CD4-positive, alpha-beta T cell (primary cell): ENCODE data around the gene ALAS1. TPM values are rescaled to one million over a fixed set of nuclear protein-coding genes. Genes with fewer than 3 reads are reported as not detected.

Source experiments
- ATAC-seq: fragments of 200-7000 bp; cut with Tn5 transposase; one replicate; pipeline ENCODE4 v1.10.0; 2022; ENCODE audit warnings: mild to moderate bottlenecking; ENCODE audit not compliant: poor library complexity
- CTCF ChIA-PET: fragments of 350-600 bp; sonication (Branson Sonifier 250); formaldehyde crosslinking; loops from one replicate; lab custom pipeline; 2021; ENCODE audit warnings: antibody characterized with exemption, inconsistent platforms; lab: Charles Lee
- POLR2A ChIA-PET: fragments of 350-600 bp; sonication (Branson Sonifier 250); formaldehyde crosslinking; loops from one replicate; lab custom pipeline; 2021; ENCODE audit warnings: antibody characterized with exemption, inconsistent platforms; lab: Charles Lee
- DNase-seq, 14 experiments: peaks; one replicate each; pipeline ENCODE4 v3.0.0-alpha.2; 2013 to 2020; ENCODE audit warnings: mixed read lengths in 2 of 14
- H3K27ac ChIP-seq, 2 donors: one replicate each; pipeline versions ENCODE4 v1.5.1 to v1.7.0; 2013; ENCODE audit warnings: low read length in 2 of 2, low read depth in 1 of 2, mild to moderate bottlenecking in 1 of 2
- H3K27me3 ChIP-seq, 2 experiments: 1 replicate in 1 of 2; 2 replicates in 1 of 2; pipeline versions ENCODE4 v1.6.1 to v1.7.0; 2013; ENCODE audit warnings: low read length in 2 of 2, control low read depth in 1 of 2, mild to moderate bottlenecking in 1 of 2, moderate library complexity in 1 of 2; ENCODE audit not compliant: insufficient read depth in 2 of 2, control insufficient read depth in 1 of 2
- H3K36me3 ChIP-seq: one replicate; pipeline ENCODE4 v1.6.1; 2013; ENCODE audit warnings: low read length, control low read depth; ENCODE audit not compliant: insufficient read depth
- H3K4me1 ChIP-seq: one replicate; pipeline ENCODE4 v1.6.1; 2013; ENCODE audit warnings: low read length, control low read depth; ENCODE audit not compliant: insufficient read depth
- H3K4me3 ChIP-seq: one replicate; pipeline ENCODE4 v1.5.1; 2013; ENCODE audit warnings: mild to moderate bottlenecking, low read length, moderate library complexity
- H3K9me3 ChIP-seq, 2 experiments: 1 replicate in 1 of 2; 2 replicates in 1 of 2; pipeline versions ENCODE4 v1.6.1 to v1.7.0; 2013; ENCODE audit warnings: low read length in 2 of 2, mild to moderate bottlenecking in 2 of 2, control low read depth in 1 of 2, moderate library complexity in 1 of 2; ENCODE audit not compliant: control insufficient read depth in 1 of 2, insufficient read depth in 1 of 2
- H3K27ac Mint-ChIP-seq: one replicate; pipeline ENCODE4 v1.8.0; 2020; ENCODE audit warnings: mixed read lengths
- H3K27me3 Mint-ChIP-seq: one replicate; pipeline ENCODE4 v1.8.0; 2021; ENCODE audit warnings: mixed read lengths
- H3K36me3 Mint-ChIP-seq: one replicate; pipeline ENCODE4 v1.8.0; 2021; ENCODE audit warnings: low read depth, mixed read lengths
- H3K4me1 Mint-ChIP-seq: one replicate; pipeline ENCODE4 v1.8.0; 2021; ENCODE audit warnings: low read depth, mixed read lengths
- H3K4me3 Mint-ChIP-seq: one replicate; pipeline ENCODE4 v1.8.0; 2020; ENCODE audit warnings: mild to moderate bottlenecking, mixed read lengths
- H3K9me3 Mint-ChIP-seq: one replicate; pipeline ENCODE4 v1.8.0; 2020; ENCODE audit warnings: mixed read lengths
- intact Hi-C, 2 experiments: fragments of 100-400 bp; cut with DNase I in 1 of 2; cut with micrococcal nuclease in 1 of 2; formaldehyde crosslinking; loops; one replicate each; pipeline versions ENCODE4 v1.15.1 to v1.9.0; 2023 to 2025; cut with DNase I, micrococcal nuclease
- total RNA-seq, 174 experiments: library from RNA in 2 of 174; stranded (reverse) in 2 of 174; gene quantifications; one replicate each; pipeline ENCODE4 v1.2.3 and lab custom pipeline; 2021 to 2026
- TF ChIP-seq, protein P1 (sequence below): fragments of 200-600 bp; IDR thresholded peaks from one replicate; pipeline ENCODE4 v1.8.0; 2022; ENCODE audit warnings: antibody characterized with exemption, mild to moderate bottlenecking

Gene ALAS1
- total RNA-seq, 2 experiments from 2014 or later: 6.0 to 7.0 TPM

DNA sequence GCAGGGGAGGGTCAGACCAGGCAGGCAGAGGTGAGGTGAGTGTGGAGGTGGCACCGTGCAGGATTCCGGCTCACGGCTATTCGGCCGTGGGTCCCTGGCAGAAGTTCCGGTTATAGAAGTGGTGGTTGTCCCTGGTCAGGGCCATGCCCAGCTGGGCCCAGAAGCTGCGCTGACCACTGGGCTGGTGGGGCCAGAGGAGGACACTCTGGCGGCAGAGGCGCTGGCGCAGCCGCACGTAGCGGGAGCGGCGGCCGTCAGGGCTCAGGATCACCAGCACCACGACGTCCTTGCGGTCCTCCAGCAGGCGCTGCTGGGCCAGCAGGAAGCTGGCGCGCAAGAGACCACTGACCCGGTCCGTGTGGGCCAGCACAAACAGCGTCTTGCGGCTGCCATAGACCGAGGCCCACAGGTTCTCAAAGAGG, 23.2 kb downstream of the ALAS1 start:
- H3K4me3 ChIP-seq: no peak overlapping the region
- intact Hi-C loops: loop anchor here in 1 of 2 experiments (5.0 kb wide), 1 partner anchor 226 kb away; the partner anchor contains the start of gene SEMA3G
- DNase-seq (peak in 1 of 14 experiments; percentile 37), ATAC-seq (no peak)
- ChIA-PET POLR2A (interaction anchor here (0.6 to 8.6 kb wide), 11 partner anchors 11 to 191 kb away, joined by 3 to 74 read pairs (median 6); partner anchors contain the start of genes GLYCTK, TWF2 and WDR82), CTCF (interaction anchor here (0.6 to 4.3 kb wide), 23 partner anchors 11 to 212 kb away, joined by 3 to 49 read pairs (median 5); partner anchors contain the start of genes POC1A and TWF2)
- H3K4me1 ChIP-seq: peaks cover 100% of the 10 kb centered on the region
- no peaks in the 10 kb centered on the region for H3K27me3 Mint-ChIP-seq
- H3K4me1 Mint-ChIP-seq: peaks cover 93% of the 10 kb centered on the region
- H3K27ac Mint-ChIP-seq: no peak overlapping the region
- H3K27ac ChIP-seq: no peak overlapping the region
- H3K9me3 Mint-ChIP-seq: no peaks in the 10 kb centered on the region
- H3K27me3 ChIP-seq: no peaks in the 10 kb centered on the region
- no peaks in the 10 kb centered on the region for H3K36me3 ChIP-seq
- TF ChIP-seq, protein P1, sequence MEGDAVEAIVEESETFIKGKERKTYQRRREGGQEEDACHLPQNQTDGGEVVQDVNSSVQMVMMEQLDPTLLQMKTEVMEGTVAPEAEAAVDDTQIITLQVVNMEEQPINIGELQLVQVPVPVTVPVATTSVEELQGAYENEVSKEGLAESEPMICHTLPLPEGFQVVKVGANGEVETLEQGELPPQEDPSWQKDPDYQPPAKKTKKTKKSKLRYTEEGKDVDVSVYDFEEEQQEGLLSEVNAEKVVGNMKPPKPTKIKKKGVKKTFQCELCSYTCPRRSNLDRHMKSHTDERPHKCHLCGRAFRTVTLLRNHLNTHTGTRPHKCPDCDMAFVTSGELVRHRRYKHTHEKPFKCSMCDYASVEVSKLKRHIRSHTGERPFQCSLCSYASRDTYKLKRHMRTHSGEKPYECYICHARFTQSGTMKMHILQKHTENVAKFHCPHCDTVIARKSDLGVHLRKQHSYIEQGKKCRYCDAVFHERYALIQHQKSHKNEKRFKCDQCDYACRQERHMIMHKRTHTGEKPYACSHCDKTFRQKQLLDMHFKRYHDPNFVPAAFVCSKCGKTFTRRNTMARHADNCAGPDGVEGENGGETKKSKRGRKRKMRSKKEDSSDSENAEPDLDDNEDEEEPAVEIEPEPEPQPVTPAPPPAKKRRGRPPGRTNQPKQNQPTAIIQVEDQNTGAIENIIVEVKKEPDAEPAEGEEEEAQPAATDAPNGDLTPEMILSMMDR: no peak
- peaks cover 8% of the 10 kb centered on the region for H3K36me3 Mint-ChIP-seq
- peak overlapping the region; percentile 82 for H3K4me3 Mint-ChIP-seq
- H3K9me3 ChIP-seq: no peaks in the 10 kb centered on the region

- H3K27ac Mint-ChIP-seq: peak overlapping the region; percentile 89
- H3K9me3 Mint-ChIP-seq: no peaks in the 10 kb centered on the region
- H3K4me3 ChIP-seq: peak overlapping the region; percentile 50
- H3K36me3 Mint-ChIP-seq: peaks cover 11% of the 10 kb centered on the region
- peak; percentile 67 for ATAC-seq
- POLR2A ChIA-PET: interaction anchor here (0.6 to 8.6 kb wide), 19 partner anchors 10 to 227 kb away, joined by 3 to 74 read pairs (median 5); partner anchors contain the start of genes GLYCTK, POC1A, TWF2 and WDR82
- H3K4me1 Mint-ChIP-seq: peaks cover 95% of the 10 kb centered on the region
- TF ChIP-seq, protein P1: no peak
- peaks cover 100% of the 10 kb centered on the region for H3K4me1 ChIP-seq
- H3K27me3 Mint-ChIP-seq: no peaks in the 10 kb centered on the region
- peak in 13 of 14 experiments; percentile 48 to 86 (median 68) for DNase-seq
- H3K27ac ChIP-seq: peak overlapping the region in 1 of 2 donors; percentile 52
- H3K27me3 ChIP-seq: no peaks in the 10 kb centered on the region
- CTCF ChIA-PET: interaction anchor here (0.5 to 4.3 kb wide), 5 partner anchors 10 to 118 kb away, joined by 3 to 49 read pairs (median 5); no protein-coding TSS in a partner anchor
- peak overlapping the region; percentile 82 for H3K4me3 Mint-ChIP-seq
- intact Hi-C loops: loop anchor here in 1 of 2 experiments (5.0 kb wide), 1 partner anchor 226 kb away; the partner anchor contains the start of gene SEMA3G
- no peaks in the 10 kb centered on the region for H3K36me3 ChIP-seq
- H3K9me3 ChIP-seq: no peaks in the 10 kb centered on the region
These were observed 23.8 kb downstream of the ALAS1 start for GRCh38 chr3:52221563-52222318.
